Adrenal gland (tissue), 5 donors: Measurements from ENCODE around the gene FLYWCH2.

Experiments used
- CTCF ChIP-seq, 6 experiments: fragments of 450-650 bp in 4 of 6; fragments of 200-600 bp in 2 of 6; sonication (generic) in 1 of 6; IDR thresholded peaks; 1 replicate in 5 of 6; 2 replicates in 1 of 6; pipeline versions ENCODE4 v1.5.1 to v1.8.0; 2016 to 2021; ENCODE audit warnings: antibody characterized with exemption in 6 of 6, mild to moderate bottlenecking in 2 of 6, moderate library complexity in 1 of 6
- POLR2A ChIP-seq, 2 donors: fragments of 450-650 bp; IDR thresholded peaks; one replicate each; pipeline ENCODE4 v1.6.1; 2017; ENCODE audit warnings: antibody characterized with exemption in 2 of 2, mild to moderate bottlenecking in 2 of 2, moderate library complexity in 1 of 2
- donor health status: DM: no; HTN: no; CAD: no.

- no peak for TF ChIP-seq POLR2A (IDR thresholded peaks at IDR 0.05)
- no peak for TF ChIP-seq CTCF (IDR thresholded peaks at IDR 0.05)
Measured at GRCh38 chr16:2848933-2849725, 33.9 kb upstream of the FLYWCH2 start.
